SJSA1 (cell line): ENCODE data around the gene ID1. TPM values are rescaled to one million over a fixed set of nuclear protein-coding genes. Genes with fewer than 3 reads are reported as not detected.
"Not testable (repeated sequence)": the region's sequence is repeated elsewhere in the genome, so short reads cannot be mapped to it uniquely, and the experiment has no call there.

ENCODE experiments used
- DNase-seq, 2 experiments: peaks; one replicate each; pipeline ENCODE4 v3.0.0-alpha.2; 2015 to 2020; ENCODE audit warnings: low spot score in 2 of 2, low read depth in 1 of 2
- H3K27ac ChIP-seq: fragments of 250-450 bp; sonication (Bioruptor Pico); 2 replicates; pipeline ENCODE4 v1.5.1; 2020; ENCODE audit warnings: mild to moderate bottlenecking, moderate library complexity
- H3K27me3 ChIP-seq: fragments of 250-450 bp; sonication (Bioruptor Pico); replicated peaks from 2 replicates; pipeline ENCODE4 v1.5.1; 2020; ENCODE audit warnings: mild to moderate bottlenecking, moderate library complexity
- H3K36me3 ChIP-seq: fragments of 250-450 bp; sonication (Bioruptor Pico); 2 replicates; pipeline ENCODE4 v1.5.1; 2020; ENCODE audit warnings: mild to moderate bottlenecking
- H3K4me1 ChIP-seq: fragments of 250-450 bp; sonication (Bioruptor Pico); replicated peaks from 2 replicates; pipeline ENCODE4 v1.6.1; 2021; ENCODE audit warnings: mild to moderate bottlenecking
- H3K4me3 ChIP-seq: fragments of 250-450 bp; sonication (Bioruptor Pico); 2 replicates; pipeline ENCODE4 v1.5.1; 2020; ENCODE audit warnings: mild to moderate bottlenecking
- H3K9me3 ChIP-seq: fragments of 250-450 bp; sonication (Bioruptor Pico); replicated peaks from 2 replicates; pipeline ENCODE4 v1.5.1; 2020; ENCODE audit warnings: mild to moderate bottlenecking
- total RNA-seq: library from RNA; depleted of rRNA; stranded (reverse); fragments of >200 nt; shearing (Covaris generic); gene quantifications from 2 replicates; pipeline ENCODE4 v1.2.3, GENCODE V29; 2014; rRNA removed

The ID1 gene
- total RNA-seq, 1 experiment from 2014 or later = 729 TPM

DNA sequence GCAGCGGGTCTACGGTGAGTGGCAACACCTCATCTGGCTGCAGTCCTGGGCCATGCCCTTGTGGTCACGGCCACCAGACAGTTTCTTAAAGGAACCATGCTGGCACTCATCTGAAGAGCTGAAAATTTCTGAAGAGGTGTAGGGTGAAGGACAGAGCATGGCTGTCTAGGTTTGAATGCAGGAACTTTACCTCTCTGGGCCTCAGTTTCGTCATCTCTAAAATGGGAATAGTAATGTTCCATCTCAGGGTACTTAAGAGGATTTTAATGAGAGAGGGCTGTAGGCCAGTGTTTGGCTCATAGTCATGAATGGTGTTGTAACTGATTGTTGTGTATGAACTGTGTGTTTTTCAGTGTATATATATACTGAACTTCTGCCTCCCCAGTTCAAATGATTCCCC, 38.4 kb downstream of the ID1 start:
- Histone ChIP-seq H3K36me3 (no peaks in the 10 kb centered on the region), H3K27me3 (no peaks in the 10 kb centered on the region), H3K9me3 (no peaks in the 10 kb centered on the region), H3K4me1 (no peaks in the 10 kb centered on the region), H3K27ac (no peak overlapping the region), H3K4me3 (no peak overlapping the region)
- DNase-seq = no peak

DNA sequence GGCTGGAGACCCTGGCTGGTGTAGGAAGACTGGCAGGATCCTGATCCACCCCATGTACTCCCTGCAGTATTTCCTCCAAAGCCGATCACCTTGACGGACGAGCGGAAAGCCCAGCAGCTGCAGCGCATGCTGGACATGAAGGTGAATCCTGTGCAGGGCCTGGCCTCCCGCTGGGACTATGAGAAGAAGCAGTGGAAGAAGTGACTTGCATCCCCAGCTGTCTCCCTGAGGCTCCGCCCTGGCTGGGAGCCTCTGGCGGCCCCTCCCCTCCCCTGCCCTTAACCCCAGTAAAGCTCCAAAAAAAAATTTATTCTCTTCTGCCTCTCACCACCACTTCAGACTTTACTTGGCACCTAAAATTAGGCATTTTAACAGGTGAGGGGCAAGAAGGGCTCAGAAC, 39.6 kb downstream of the ID1 start:
- DNase-seq = no peak
- no peaks in the 10 kb centered on the region for H3K27me3 ChIP-seq
- H3K4me1 ChIP-seq = no peaks in the 10 kb centered on the region
- H3K27ac ChIP-seq = no peak overlapping the region
- no peak overlapping the region for H3K4me3 ChIP-seq
- no peaks in the 10 kb centered on the region for H3K9me3 ChIP-seq
- H3K36me3 ChIP-seq = no peaks in the 10 kb centered on the region

DNA sequence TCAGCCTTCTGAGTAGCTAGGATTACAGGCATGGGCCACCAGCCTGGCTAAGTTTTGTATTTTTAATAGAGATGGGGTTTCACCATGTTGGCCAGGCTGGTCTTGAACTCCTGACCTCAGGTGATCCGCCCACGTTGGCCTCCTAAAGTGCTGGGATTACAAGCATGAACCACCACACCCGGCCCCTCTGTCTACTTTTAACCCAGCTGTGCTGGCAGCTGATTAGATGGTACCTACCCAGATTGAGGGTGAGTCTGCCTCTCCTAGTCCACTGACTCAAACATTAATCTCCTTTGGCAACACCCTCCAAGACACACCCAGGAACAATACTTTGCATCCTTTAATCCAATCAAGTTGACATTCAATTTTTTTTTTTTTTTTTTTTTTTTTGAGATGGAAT, 43.0 kb downstream of the ID1 start:
- H3K36me3 ChIP-seq, H3K4me3 ChIP-seq, H3K9me3 ChIP-seq, H3K27me3 ChIP-seq, DNase-seq, H3K4me1 ChIP-seq, H3K27ac ChIP-seq: not testable (repeated sequence)

DNA sequence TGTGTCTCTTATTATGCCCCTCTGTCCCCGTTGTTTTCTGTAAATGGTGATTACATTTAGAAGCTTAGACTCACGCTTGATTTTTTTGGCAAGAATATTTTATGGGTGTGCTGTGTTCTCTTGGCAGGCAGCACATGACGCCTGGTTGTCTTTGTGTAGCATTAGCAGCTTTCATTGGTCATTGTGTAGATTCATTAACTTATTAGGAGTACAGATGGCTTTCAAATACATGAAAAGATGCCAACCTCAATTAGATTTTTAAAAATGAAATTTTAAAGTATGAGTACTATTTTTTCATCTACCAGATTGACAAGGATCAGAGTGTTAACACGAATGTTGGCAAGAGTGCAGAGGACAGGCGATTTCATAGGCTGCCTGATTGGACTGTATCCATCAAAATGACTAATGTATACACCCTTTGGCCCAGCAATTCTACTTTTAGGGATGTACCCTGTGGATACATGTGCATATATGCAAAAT, 47.9 kb downstream of the ID1 start:
- Histone ChIP-seq H3K4me3 (no peak overlapping the region), H3K27me3 (no peaks in the 10 kb centered on the region), H3K9me3 (no peaks in the 10 kb centered on the region), H3K36me3 (no peaks in the 10 kb centered on the region), H3K4me1 (peaks cover 6% of the 10 kb centered on the region), H3K27ac (no peak overlapping the region)
- DNase-seq = no peak

DNA sequence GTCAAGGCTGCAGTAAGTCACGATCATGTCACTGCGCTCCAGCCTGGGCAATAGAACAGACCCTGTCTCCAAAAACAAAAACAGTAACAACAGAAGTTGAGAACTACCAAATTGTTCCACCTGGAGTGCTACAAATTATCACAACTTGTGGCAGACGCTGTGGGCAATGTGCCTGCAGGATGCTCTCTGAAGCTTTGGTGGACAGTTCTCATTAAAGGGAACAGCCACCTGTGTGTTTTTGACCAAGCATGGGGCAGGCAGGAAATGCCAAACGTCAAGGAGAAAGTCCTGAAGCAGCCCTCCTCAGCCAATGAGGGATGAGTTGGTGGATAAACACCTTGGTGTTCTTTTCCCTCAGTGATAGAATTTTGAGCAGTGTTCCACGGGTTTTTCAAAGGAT, 48.5 kb downstream of the ID1 start:
- Histone ChIP-seq H3K9me3 (no peaks in the 10 kb centered on the region), H3K27ac (no peak overlapping the region), H3K4me3 (no peak overlapping the region), H3K27me3 (no peaks in the 10 kb centered on the region), H3K4me1 (peaks cover 6% of the 10 kb centered on the region), H3K36me3 (no peaks in the 10 kb centered on the region)
- DNase-seq = no peak

DNA sequence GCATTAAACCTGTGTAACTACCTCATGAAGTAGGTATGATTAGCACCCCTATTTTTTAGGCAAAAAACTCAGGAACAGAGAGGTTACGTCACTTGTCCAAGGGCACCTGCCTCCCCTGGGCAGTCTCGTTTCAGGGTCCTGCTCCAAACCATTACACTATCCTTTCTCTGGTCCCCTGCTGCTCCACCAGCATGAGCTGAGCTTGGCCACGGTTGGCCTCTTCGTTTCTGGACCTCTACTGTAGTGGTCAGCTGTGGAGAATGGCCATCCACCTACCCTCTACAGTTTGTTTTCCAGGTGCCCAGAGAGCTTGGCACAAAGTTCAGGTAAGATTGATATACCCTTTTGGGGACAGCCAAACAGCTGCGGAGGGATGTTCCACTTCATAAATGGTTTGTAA, 49.4 kb downstream of the ID1 start:
- Histone ChIP-seq H3K4me3 (no peak overlapping the region), H3K27me3 (no peaks in the 10 kb centered on the region), H3K36me3 (no peaks in the 10 kb centered on the region), H3K9me3 (no peaks in the 10 kb centered on the region), H3K27ac (no peak overlapping the region), H3K4me1 (peaks cover 6% of the 10 kb centered on the region)
- DNase-seq = no peak

Other genes with a start within 250 kb of the ID1 start
- not detected in 2 replicates for gene DEFB118, start 236.7 kb upstream of the ID1 start, total RNA-seq
- gene DEFB119, start 214.7 kb upstream of the ID1 start, total RNA-seq = not detected in 2 replicates
- gene DEFB121, start 199.1 kb upstream of the ID1 start, total RNA-seq = not detected in 2 replicates
- not detected in 2 replicates for gene DEFB123, start 164.7 kb upstream of the ID1 start, total RNA-seq
- gene DEFB124, start 130.2 kb upstream of the ID1 start, total RNA-seq = not detected in 2 replicates
- gene REM1, start 130.0 kb upstream of the ID1 start, total RNA-seq = not detected in 2 replicates
- gene HM13, start 90.8 kb upstream of the ID1 start, total RNA-seq = 28.2 and 68.1 TPM in 2 replicates
- not detected in 2 replicates for gene COX4I2, start 32.6 kb downstream of the ID1 start, total RNA-seq
- 103 and 106 TPM in 2 replicates for gene BCL2L1, start 117.6 kb downstream of the ID1 start, total RNA-seq
- 212 and 238 TPM in 2 replicates for gene TPX2, start 134.0 kb downstream of the ID1 start, total RNA-seq
- 0.82 and 1.0 TPM in 2 replicates for gene MYLK2, start 214.1 kb downstream of the ID1 start, total RNA-seq
- gene FOXS1, start 240.3 kb downstream of the ID1 start, total RNA-seq = 0.25 and 1.5 TPM in 2 replicates